Measurements from ENCODE around the gene MRPL53. TPM values are rescaled to one million over a fixed set of nuclear protein-coding genes. Genes with fewer than 3 reads are reported as not detected.

The MRPL53 gene
- total and polyA plus RNA-seq, 9 of the 15 experiments (the other 6 are each of a cell fraction or from before 2014, with no cell fraction given): 11.5 to 87.9 (median 41.1) TPM

DNA sequence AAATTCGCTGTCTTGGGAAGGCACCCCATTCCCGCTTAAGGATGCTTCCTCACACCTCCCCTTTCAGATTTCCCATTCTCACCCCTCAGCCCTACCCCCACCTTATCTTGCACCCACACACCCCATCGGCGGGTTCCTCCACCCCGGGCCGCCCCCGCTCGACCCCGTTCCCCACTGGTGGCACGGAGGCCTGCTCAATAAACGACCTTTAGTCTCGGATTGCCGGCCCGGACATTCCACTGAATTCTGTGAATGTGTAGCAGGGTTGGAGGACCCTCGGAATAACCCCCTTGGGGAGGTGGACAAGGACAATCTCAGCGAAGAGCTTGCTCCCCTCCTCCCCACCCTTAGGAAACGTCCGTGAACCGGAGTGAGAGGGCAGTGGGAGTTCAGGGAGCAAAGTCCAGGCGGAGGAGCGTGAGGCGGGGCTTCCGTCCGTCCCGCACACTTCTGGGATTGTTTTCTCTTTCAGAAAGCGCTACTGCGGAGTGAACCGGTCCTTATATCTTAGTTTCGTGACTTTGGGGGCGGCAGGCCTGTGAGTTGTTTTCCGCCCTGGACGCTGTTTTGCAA, 29.8 kb upstream of the MRPL53 start (continued):
- TF ChIP-seq ETV6 (IDR thresholded peaks at IDR 0.05; ENCODE audit: borderline replicate concordance in 1 of 2, low read depth in 2 of 2, low read length in 1 of 2): 0 out of 4 replicates have a peak, but pooled peaks of 1 of the 2 experiments have one; percentile 14
- no peak for TF ChIP-seq ETV6 (CRISPR knock-in tag; IDR thresholded peaks at IDR 0.05; ENCODE audit: borderline replicate concordance)
- peak; percentile 57 to 67; a peak in 2 of 4 replicates for TF ChIP-seq KDM1A (IDR thresholded peaks at IDR 0.05)
- TF ChIP-seq KDM4B (IDR thresholded peaks at IDR 0.05; ENCODE audit: borderline replicate concordance in 2 of 2, low read depth in 1 of 2): 0 out of 4 replicates have a peak, but pooled peaks of 1 of the 2 experiments have one; percentile 42
- peak; percentile 55; the same call in 1 of the 2 replicates for TF ChIP-seq TAL1 (IDR thresholded peaks at IDR 0.05)
- no peak for TF ChIP-seq ZBED1 (IDR thresholded peaks at IDR 0.05)
- TF ChIP-seq, protein P1, sequence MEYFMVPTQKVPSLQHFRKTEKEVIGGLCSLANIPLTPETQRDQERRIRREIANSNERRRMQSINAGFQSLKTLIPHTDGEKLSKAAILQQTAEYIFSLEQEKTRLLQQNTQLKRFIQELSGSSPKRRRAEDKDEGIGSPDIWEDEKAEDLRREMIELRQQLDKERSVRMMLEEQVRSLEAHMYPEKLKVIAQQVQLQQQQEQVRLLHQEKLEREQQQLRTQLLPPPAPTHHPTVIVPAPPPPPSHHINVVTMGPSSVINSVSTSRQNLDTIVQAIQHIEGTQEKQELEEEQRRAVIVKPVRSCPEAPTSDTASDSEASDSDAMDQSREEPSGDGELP (CRISPR knock-in tag; IDR thresholded peaks at IDR 0.05; ENCODE audit: borderline replicate concordance): no peak
- TF ChIP-seq ARID1B (IDR thresholded peaks at IDR 0.05): peak; percentile 80
- TF ChIP-seq MTA1 (IDR thresholded peaks at IDR 0.05; ENCODE audit: borderline replicate concordance): peak; percentile 46; the same call in 1 of the 2 replicates
- TF ChIP-seq, protein P2, sequence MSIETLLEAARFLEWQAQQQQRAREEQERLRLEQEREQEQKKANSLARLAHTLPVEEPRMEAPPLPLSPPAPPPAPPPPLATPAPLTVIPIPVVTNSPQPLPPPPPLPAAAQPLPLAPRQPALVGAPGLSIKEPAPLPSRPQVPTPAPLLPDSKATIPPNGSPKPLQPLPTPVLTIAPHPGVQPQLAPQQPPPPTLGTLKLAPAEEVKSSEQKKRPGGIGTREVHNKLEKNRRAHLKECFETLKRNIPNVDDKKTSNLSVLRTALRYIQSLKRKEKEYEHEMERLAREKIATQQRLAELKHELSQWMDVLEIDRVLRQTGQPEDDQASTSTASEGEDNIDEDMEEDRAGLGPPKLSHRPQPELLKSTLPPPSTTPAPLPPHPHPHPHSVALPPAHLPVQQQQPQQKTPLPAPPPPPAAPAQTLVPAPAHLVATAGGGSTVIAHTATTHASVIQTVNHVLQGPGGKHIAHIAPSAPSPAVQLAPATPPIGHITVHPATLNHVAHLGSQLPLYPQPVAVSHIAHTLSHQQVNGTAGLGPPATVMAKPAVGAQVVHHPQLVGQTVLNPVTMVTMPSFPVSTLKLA (conservative IDR thresholded peaks at IDR 0.05): peak in 1 of 2 experiments; percentile 34; a peak in 2 of 4 replicates
- peak; percentile 27; the same call in 1 of the 2 replicates for TF ChIP-seq ZNF263 (CRISPR knock-in tag; IDR thresholded peaks at IDR 0.05; ENCODE audit: borderline replicate concordance)
- peak; percentile 73 for TF ChIP-seq CBFA2T3 (IDR thresholded peaks at IDR 0.05)
- peak in 1 of 2 experiments; percentile 22; a peak in 1 of 4 replicates for TF ChIP-seq RCOR1 (IDR thresholded peaks at IDR 0.05; ENCODE audit: borderline replicate concordance in 1 of 2, low read depth in 2 of 2, low read length in 2 of 2)
- 0 out of 2 replicates have a peak, but pooled peaks have one; percentile 8 for TF ChIP-seq MTA2 (IDR thresholded peaks at IDR 0.05; ENCODE audit: low read depth)
- TF ChIP-seq ZSCAN29 (IDR thresholded peaks at IDR 0.05): no peak
- TF ChIP-seq ZBTB7A (IDR thresholded peaks at IDR 0.05; ENCODE audit: borderline replicate concordance, control insufficient read depth, low read depth, low read length): peak; percentile 51; the same call in 1 of the 2 replicates
- TF ChIP-seq NR2C2 (CRISPR knock-in tag; IDR thresholded peaks at IDR 0.05): 0 out of 2 replicates have a peak, but pooled peaks have one; percentile 2
- TF ChIP-seq NR2C2 (tag; IDR thresholded peaks at IDR 0.05): peak; percentile 96
- TF ChIP-seq BRCA1 (IDR thresholded peaks at IDR 0.05): no peak
- no peak for TF ChIP-seq BRCA1 (CRISPR knock-in tag; IDR thresholded peaks at IDR 0.05)
- peak; percentile 63 for TF ChIP-seq NCOR1 (IDR thresholded peaks at IDR 0.05)
- no peak for TF ChIP-seq JUND (IDR thresholded peaks at IDR 0.05; ENCODE audit: borderline replicate concordance, low read depth, low read length)
- no peak for TF ChIP-seq JUND (tag; IDR thresholded peaks at IDR 0.05; ENCODE audit: borderline replicate concordance, low read depth, low read length)
- 0 out of 2 replicates have a peak, but pooled peaks have one; percentile 4 for TF ChIP-seq KAT7 (CRISPR knock-in tag; IDR thresholded peaks at IDR 0.05; ENCODE audit: borderline replicate concordance)
- no peak for TF ChIP-seq PRPF4 (IDR thresholded peaks at IDR 0.05; ENCODE audit: insufficient read depth, low read depth, low read length, poor library complexity, severe bottlenecking)
- TF ChIP-seq TCF3 (CRISPR knock-in tag; IDR thresholded peaks at IDR 0.05): peak; percentile 40; the same call in 1 of the 2 replicates
